A549 (cell line): ENCODE data around the gene BMP5. TPM values are rescaled to one million over a fixed set of nuclear protein-coding genes. Genes with fewer than 3 reads are reported as not detected.

Experiments used
- ATAC-seq, 2 experiments: fragments of 200-7000 bp in 1 of 2; fragments of >200 bp in 1 of 2; cut with Nextera tagmentation in 1 of 2; cut with Tn5 transposase in 1 of 2; 3 replicates each; pipeline versions ENCODE4 v1.8.0 to v1.9.1; 2018 to 2020; ENCODE audit warnings: mild to moderate bottlenecking in 1 of 2, moderate library complexity in 1 of 2
- CTCF ChIA-PET: fragments of 300-600 bp; sonication (Branson Sonifier 250); formaldehyde crosslinking; extraction: SDS; loops from one replicate; lab custom pipeline; 2021; ENCODE audit warnings: antibody characterized with exemption, inconsistent platforms; lab: Yijun Ruan, JAX
- POLR2A ChIA-PET: fragments of 350-600 bp; formaldehyde crosslinking; extraction: SDS; loops from one replicate; lab custom pipeline; 2021; ENCODE audit warnings: antibody characterized with exemption, inconsistent platforms; lab: Yijun Ruan, JAX
- DNase-seq, 2 experiments: peaks; one replicate each; pipeline versions ENCODE4 v3.0.0 to v3.0.0-alpha.2; 2011 to 2016; ENCODE audit warnings: low read depth in 1 of 2, low spot score in 1 of 2
- FAIRE-seq: peaks from 2 replicates; lab custom pipeline; 2011; peaks lifted over from hg19 to GRCh38; lab: Jason Lieb, UNC
- H3K27ac ChIP-seq, 2 experiments: fragments of >200 bp; sonication (Bioruptor Twin); formaldehyde crosslinking; 3 replicates each; pipeline ENCODE4 v1.5.1; 2016 to 2017
- H3K4me1 ChIP-seq: fragments of >200 bp; sonication (Bioruptor Twin); formaldehyde crosslinking; 3 replicates; pipeline ENCODE4 v1.6.1; 2016
- H3K4me2 ChIP-seq: fragments of >200 bp; sonication (Bioruptor Twin); formaldehyde crosslinking; 3 replicates; pipeline ENCODE4 v1.6.1; 2016
- H3K4me3 ChIP-seq: fragments of >200 bp; sonication (Bioruptor Twin); formaldehyde crosslinking; 3 replicates; pipeline ENCODE4 v1.5.1; 2016
- H3K9me3 ChIP-seq: fragments of >200 bp; sonication (Bioruptor Twin); formaldehyde crosslinking; 3 replicates; pipeline ENCODE4 v1.6.1; 2016
- CBX8 ChIP-seq: fragments of 200-600 bp; sonication (generic); IDR thresholded peaks from 2 replicates; pipeline ENCODE4 v1.6.1; 2016
- EHMT2 ChIP-seq: fragments of 200-600 bp; sonication (generic); IDR thresholded peaks from 2 replicates; pipeline ENCODE4 v1.6.1; 2016; ENCODE audit warnings: antibody characterized with exemption, low read depth, mild to moderate bottlenecking, moderate library complexity
- ELK1 ChIP-seq: fragments of 150-350 bp; IDR thresholded peaks from 2 replicates; pipeline ENCODE4 v1.6.1; 2014; ENCODE audit warnings: low read depth, mild to moderate bottlenecking, low read length
- ESRRA ChIP-seq: fragments of 150-350 bp; IDR thresholded peaks from 2 replicates; pipeline ENCODE4 v1.6.1; 2014; ENCODE audit warnings: mild to moderate bottlenecking, low read length, borderline replicate concordance
- FOSB ChIP-seq: fragments of 250-450 bp; sonication (Bioruptor Pico); IDR thresholded peaks from 2 replicates; pipeline ENCODE4 v1.5.0; 2020; ENCODE audit warnings: mild to moderate bottlenecking, moderate library complexity
- HOXA7 ChIP-seq: fragments of 250-450 bp; sonication (Bioruptor Pico); IDR thresholded peaks from 2 replicates; pipeline ENCODE4 v1.5.0; 2020; ENCODE audit warnings: mild to moderate bottlenecking, moderate library complexity
- HOXB13 ChIP-seq: fragments of 250-450 bp; sonication (Bioruptor Pico); IDR thresholded peaks from 2 replicates; pipeline ENCODE4 v1.5.0; 2020; ENCODE audit warnings: low read depth, mild to moderate bottlenecking, moderate library complexity
- JUNB ChIP-seq: fragments of >200 bp; sonication (Bioruptor Twin); formaldehyde crosslinking; IDR thresholded peaks from 2 replicates; pipeline ENCODE4 v1.6.1; 2016
- KDM5A ChIP-seq: fragments of 200-600 bp; sonication (generic); IDR thresholded peaks from 2 replicates; pipeline ENCODE4 v1.6.1; 2016; ENCODE audit warnings: antibody characterized with exemption, mild to moderate bottlenecking
- MAX ChIP-seq: IDR thresholded peaks from 2 replicates; pipeline ENCODE4 v1.6.1; 2012
- MAZ ChIP-seq: fragments of 150-350 bp; IDR thresholded peaks from 2 replicates; pipeline ENCODE4 v1.6.1; 2014; ENCODE audit warnings: antibody characterized with exemption, low read depth, low read length, borderline replicate concordance
- NR3C1 ChIP-seq: fragments of >200 bp; sonication (Bioruptor Twin); formaldehyde crosslinking; IDR thresholded peaks from 3 replicates; pipeline ENCODE4 v1.6.1; 2017
- PHF8 ChIP-seq: fragments of 200-600 bp; sonication (generic); IDR thresholded peaks from 2 replicates; pipeline ENCODE4 v1.6.1; 2016; ENCODE audit warnings: low read depth, mild to moderate bottlenecking, antibody characterized with exemption, moderate library complexity, borderline replicate concordance
- POLR2AphosphoS2 ChIP-seq: conservative IDR thresholded peaks from 2 replicates; pipeline ENCODE4 v1.6.1; 2012; ENCODE audit warnings: low read length, improper control_type of control experiment, inconsistent platforms
- RFX5 ChIP-seq: fragments of 450-650 bp; IDR thresholded peaks from 2 replicates; pipeline ENCODE4 v1.7.1; 2014; ENCODE audit warnings: antibody characterized with exemption, mild to moderate bottlenecking, moderate library complexity
- SREBF2 ChIP-seq: fragments of 450-650 bp; IDR thresholded peaks from 2 replicates; pipeline ENCODE4 v1.6.1; 2014; ENCODE audit warnings: mild to moderate bottlenecking, moderate library complexity
- TFCP2L1 ChIP-seq: fragments of 250-450 bp; sonication (Bioruptor Pico); IDR thresholded peaks from 2 replicates; pipeline ENCODE4 v1.5.0; 2021; ENCODE audit warnings: mild to moderate bottlenecking
- USF2 ChIP-seq: fragments of 450-650 bp; IDR thresholded peaks from 2 replicates; pipeline ENCODE4 v1.6.1; 2014; ENCODE audit warnings: antibody characterized with exemption
- ZC3H11A ChIP-seq: fragments of 450-650 bp; IDR thresholded peaks from 2 replicates; pipeline ENCODE4 v1.6.1; 2014; ENCODE audit warnings: antibody characterized with exemption, mild to moderate bottlenecking
- WGBS: methylation state at CpG from one replicate; pipeline ENCODE4 v1.1.6; 2017; ENCODE audit errors: missing lambda C conversion rate; 5-methylcytosine and 5-hydroxymethylcytosine counted together
- polyA plus RNA-seq, 4 experiments: library from polyadenylated mRNA; depleted of rRNA in 3 of 4; stranded (reverse); fragments of >200 nt; fragmentation: RNase III in 1 of 4; extraction: RNeasy Plus Mini Kit Qiagen cat#74134 plus additional on column Dnase treatment in 1 of 4; gene quantifications; 2 replicates in 3 of 4; 3 replicates in 1 of 4; pipeline ENCODE4 v1.2.3, GENCODE V29; 2011 to 2017
- TF ChIP-seq, protein P1 (sequence below): IDR thresholded peaks from 2 replicates; pipeline ENCODE4 v1.6.1; 2012
- TF ChIP-seq, protein P2 (sequence below): IDR thresholded peaks from 2 replicates; pipeline ENCODE4 v1.6.1; 2012; ENCODE audit warnings: low read depth, borderline replicate concordance
- TF ChIP-seq, protein P3 (sequence below): fragments of 250-450 bp; sonication (Bioruptor Pico); IDR thresholded peaks from 2 replicates; pipeline ENCODE4 v1.5.0; 2020; ENCODE audit warnings: low read depth, mild to moderate bottlenecking, moderate library complexity

BMP5 gene
- polyA plus RNA-seq, 2 of the 4 experiments (the other 2 are of a cell fraction), result 0.04 to 0.12 TPM

DNA sequence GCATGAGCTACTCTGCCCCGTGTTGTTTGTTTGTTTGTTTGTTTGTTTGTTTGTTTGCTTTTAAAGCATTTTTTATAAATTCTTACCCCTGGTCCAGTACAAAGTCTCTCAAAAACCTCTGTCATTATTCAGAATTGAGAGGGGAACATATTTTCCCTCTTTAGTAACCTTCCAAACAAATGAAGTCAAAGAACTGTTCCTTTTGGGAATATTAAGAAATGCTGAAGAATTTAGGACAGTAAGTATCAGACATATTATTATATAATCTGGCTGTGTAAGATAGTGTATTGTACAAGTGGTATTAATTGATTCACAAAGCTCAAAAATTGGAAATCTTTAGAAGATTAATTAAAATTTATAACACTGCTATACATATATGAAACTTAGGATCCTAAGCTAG is 54.7 kb downstream of the BMP5 start:
- Histone ChIP-seq H3K27ac (no peak overlapping the region), H3K4me3 (no peak overlapping the region), H3K4me1 (peaks cover 7% of the 10 kb centered on the region; the same call in 2 of the 3 replicates), H3K4me2 (no peak overlapping the region), H3K9me3 (no peaks in the 10 kb centered on the region)
- FAIRE-seq (no peak), DNase-seq (no peak), ATAC-seq (no peak)
- TF ChIP-seq USF2 (no peak), POLR2AphosphoS2 (no peak), MAX (no peak), TFCP2L1 (CRISPR knock-in tag) (no peak), HOXB13 (CRISPR knock-in tag) (no peak), CBX8 (no peak), PHF8 (no peak), NR3C1 (no peak), JUNB (no peak), HOXA7 (CRISPR knock-in tag) (no peak), SREBF2 (no peak), MAZ (no peak), ZC3H11A (no peak), EHMT2 (no peak)
- TF ChIP-seq, protein P1, sequence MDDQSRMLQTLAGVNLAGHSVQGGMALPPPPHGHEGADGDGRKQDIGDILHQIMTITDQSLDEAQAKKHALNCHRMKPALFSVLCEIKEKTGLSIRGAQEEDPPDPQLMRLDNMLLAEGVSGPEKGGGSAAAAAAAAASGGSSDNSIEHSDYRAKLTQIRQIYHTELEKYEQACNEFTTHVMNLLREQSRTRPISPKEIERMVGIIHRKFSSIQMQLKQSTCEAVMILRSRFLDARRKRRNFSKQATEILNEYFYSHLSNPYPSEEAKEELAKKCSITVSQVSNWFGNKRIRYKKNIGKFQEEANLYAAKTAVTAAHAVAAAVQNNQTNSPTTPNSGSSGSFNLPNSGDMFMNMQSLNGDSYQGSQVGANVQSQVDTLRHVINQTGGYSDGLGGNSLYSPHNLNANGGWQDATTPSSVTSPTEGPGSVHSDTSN, result no peak
- 41% methylated on average over 1 of the region's 1 CpG for WGBS
- ChIA-PET CTCF (no interaction called here), POLR2A (no interaction called here)

- ChIA-PET CTCF (no interaction called here), POLR2A (no interaction called here)
- FAIRE-seq (no peak), DNase-seq (no peak), ATAC-seq (no peak)
- H3K9me3 ChIP-seq, result no peaks in the 10 kb centered on the region
- TF ChIP-seq ESRRA, result no peak
- TF ChIP-seq, protein P2, sequence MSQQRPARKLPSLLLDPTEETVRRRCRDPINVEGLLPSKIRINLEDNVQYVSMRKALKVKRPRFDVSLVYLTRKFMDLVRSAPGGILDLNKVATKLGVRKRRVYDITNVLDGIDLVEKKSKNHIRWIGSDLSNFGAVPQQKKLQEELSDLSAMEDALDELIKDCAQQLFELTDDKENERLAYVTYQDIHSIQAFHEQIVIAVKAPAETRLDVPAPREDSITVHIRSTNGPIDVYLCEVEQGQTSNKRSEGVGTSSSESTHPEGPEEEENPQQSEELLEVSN, result no peak
- no peak for TF ChIP-seq KDM5A
- TF ChIP-seq, protein P3, sequence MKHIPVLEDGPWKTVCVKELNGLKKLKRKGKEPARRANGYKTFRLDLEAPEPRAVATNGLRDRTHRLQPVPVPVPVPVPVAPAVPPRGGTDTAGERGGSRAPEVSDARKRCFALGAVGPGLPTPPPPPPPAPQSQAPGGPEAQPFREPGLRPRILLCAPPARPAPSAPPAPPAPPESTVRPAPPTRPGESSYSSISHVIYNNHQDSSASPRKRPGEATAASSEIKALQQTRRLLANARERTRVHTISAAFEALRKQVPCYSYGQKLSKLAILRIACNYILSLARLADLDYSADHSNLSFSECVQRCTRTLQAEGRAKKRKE (CRISPR knock-in tag), result no peak
- no peak for TF ChIP-seq EHMT2
- TF ChIP-seq PHF8, result no peak
- no peak for TF ChIP-seq FOSB (CRISPR knock-in tag)
- TF ChIP-seq ELK1, result no peak
- no peak for TF ChIP-seq JUNB
- no peak for TF ChIP-seq RFX5
- no peaks in the 10 kb centered on the region for H3K4me1 ChIP-seq
- 82% methylated on average over 4 of the region's 4 CpGs for WGBS
- H3K4me3 ChIP-seq, result no peak overlapping the region
- H3K4me2 ChIP-seq, result no peak overlapping the region
- no peak overlapping the region for H3K27ac ChIP-seq
Measured at GRCh38 chr6:55819811-55820210, 55.6 kb downstream of the BMP5 start.
